ENCODE measurements around the gene LTF.
"Not testable (repeated sequence)": the region's sequence is repeated elsewhere in the genome, so short reads cannot be mapped to it uniquely, and the experiment has no call there.

DNA sequence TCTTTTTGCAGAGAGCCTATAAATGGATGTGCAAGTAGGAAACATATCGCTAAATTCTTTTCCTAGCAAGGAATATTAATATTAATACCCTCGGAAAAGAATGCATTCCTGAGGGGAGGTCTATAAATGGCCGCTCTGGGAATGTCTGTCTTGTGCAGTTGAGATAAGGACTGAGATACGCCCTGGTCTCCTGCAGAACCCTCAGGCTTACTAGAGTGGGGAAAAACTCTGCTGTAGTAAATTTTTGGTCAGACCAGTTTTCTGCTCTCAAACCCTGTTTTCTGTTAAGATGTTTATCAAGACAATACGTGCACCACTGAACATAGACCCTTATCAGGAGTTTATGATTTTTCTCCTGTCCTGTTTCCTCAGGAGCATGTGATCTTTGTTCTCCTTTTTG lies 32.8 kb downstream of the LTF start:
- TF ChIP-seq, protein P1, sequence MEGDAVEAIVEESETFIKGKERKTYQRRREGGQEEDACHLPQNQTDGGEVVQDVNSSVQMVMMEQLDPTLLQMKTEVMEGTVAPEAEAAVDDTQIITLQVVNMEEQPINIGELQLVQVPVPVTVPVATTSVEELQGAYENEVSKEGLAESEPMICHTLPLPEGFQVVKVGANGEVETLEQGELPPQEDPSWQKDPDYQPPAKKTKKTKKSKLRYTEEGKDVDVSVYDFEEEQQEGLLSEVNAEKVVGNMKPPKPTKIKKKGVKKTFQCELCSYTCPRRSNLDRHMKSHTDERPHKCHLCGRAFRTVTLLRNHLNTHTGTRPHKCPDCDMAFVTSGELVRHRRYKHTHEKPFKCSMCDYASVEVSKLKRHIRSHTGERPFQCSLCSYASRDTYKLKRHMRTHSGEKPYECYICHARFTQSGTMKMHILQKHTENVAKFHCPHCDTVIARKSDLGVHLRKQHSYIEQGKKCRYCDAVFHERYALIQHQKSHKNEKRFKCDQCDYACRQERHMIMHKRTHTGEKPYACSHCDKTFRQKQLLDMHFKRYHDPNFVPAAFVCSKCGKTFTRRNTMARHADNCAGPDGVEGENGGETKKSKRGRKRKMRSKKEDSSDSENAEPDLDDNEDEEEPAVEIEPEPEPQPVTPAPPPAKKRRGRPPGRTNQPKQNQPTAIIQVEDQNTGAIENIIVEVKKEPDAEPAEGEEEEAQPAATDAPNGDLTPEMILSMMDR (IDR thresholded peaks at IDR 0.05): not testable (repeated sequence)
- not testable (repeated sequence) for TF ChIP-seq POLR2A (IDR thresholded peaks at IDR 0.05)
